ENCODE measurements around the gene POMT1. TPM values are rescaled to one million over a fixed set of nuclear protein-coding genes. Genes with fewer than 3 reads are reported as not detected.

Gene POMT1
- total RNA-seq, 1 experiment from 2014 or later = 25.6 TPM

DNA sequence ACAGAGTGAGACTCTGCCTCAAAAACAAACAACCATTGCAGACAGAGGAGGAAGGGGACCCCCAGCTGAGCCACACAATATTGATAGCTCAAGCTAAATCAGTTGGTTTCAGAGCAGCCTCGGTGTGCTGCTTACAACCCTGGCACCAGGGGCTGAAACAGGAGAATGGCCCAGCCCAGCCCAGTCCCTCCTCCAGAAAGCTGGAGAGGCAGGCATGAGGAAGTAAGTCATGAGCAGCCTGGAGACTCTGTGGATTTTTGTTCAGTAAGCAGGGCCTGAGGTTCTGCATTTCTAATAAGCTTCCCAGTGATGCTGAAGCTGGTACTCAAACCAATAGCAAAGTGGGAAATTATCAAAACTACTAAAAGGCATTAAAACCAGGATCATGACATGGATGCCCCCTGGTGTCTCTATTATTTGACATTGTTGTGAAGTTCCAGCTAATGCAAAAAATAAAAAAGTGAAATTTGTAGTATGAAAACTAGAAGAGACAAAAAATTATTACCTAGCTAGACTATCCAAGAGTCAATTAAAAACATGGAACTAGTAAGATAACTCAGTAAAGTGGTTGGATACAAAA is 56.8 kb downstream of the POMT1 start:
- DNase-seq = no peak
- peaks cover 2% of the 10 kb centered on the region; the same call in 1 of the 2 replicates for H3K4me1 ChIP-seq
- H3K4me3 ChIP-seq = no peak overlapping the region
- 0 out of 2 replicates have a peak, but pooled peaks cover 5% of the 10 kb centered on the region for H3K9me3 ChIP-seq (replicated peaks)
- no peaks in the 10 kb centered on the region for H3K36me3 ChIP-seq
- no peak overlapping the region for H3K27ac ChIP-seq
- no peaks in the 10 kb centered on the region for H3K27me3 ChIP-seq

GRCh38 chr9:131562032-131562959 is 59.6 kb downstream of the POMT1 start:
- peak in 1 of 2 experiments; percentile 32 for DNase-seq
- Histone ChIP-seq H3K4me3 (no peak overlapping the region), H3K27ac (no peak overlapping the region)

GRCh38 chr9:131565369-131565768 is 62.7 kb downstream of the POMT1 start:
- H3K27ac ChIP-seq = no peak overlapping the region
- H3K4me3 ChIP-seq = no peak overlapping the region
- no peak for DNase-seq
- H3K4me1 ChIP-seq = peaks cover 2% of the 10 kb centered on the region; the same call in 1 of the 2 replicates
- 0 out of 2 replicates have a peak, but pooled peaks cover 5% of the 10 kb centered on the region for H3K9me3 ChIP-seq (replicated peaks)
- H3K36me3 ChIP-seq = no peaks in the 10 kb centered on the region; the same call in 1 of the 2 replicates
- no peaks in the 10 kb centered on the region for H3K27me3 ChIP-seq

More at GRCh38 chr9:131562032-131562959, 59.6 kb downstream of the POMT1 start:
- no peaks in the 10 kb centered on the region for H3K27me3 ChIP-seq
- peaks cover 2% of the 10 kb centered on the region; the same call in 1 of the 2 replicates for H3K4me1 ChIP-seq
- no peaks in the 10 kb centered on the region for H3K36me3 ChIP-seq
- 0 out of 2 replicates have a peak, but pooled peaks cover 5% of the 10 kb centered on the region for H3K9me3 ChIP-seq (replicated peaks)

GRCh38 chr9:131566158-131566557 is 63.4 kb downstream of the POMT1 start:
- peaks cover 2% of the 10 kb centered on the region; the same call in 1 of the 2 replicates for H3K4me1 ChIP-seq
- no peak overlapping the region for H3K4me3 ChIP-seq
- no peak overlapping the region for H3K27ac ChIP-seq
- H3K9me3 ChIP-seq (replicated peaks) = 0 out of 2 replicates have a peak, but pooled peaks cover 3% of the 10 kb centered on the region
- DNase-seq = no peak
- no peaks in the 10 kb centered on the region for H3K27me3 ChIP-seq
- H3K36me3 ChIP-seq = peaks cover 4% of the 10 kb centered on the region; the same call in 1 of the 2 replicates

DNA sequence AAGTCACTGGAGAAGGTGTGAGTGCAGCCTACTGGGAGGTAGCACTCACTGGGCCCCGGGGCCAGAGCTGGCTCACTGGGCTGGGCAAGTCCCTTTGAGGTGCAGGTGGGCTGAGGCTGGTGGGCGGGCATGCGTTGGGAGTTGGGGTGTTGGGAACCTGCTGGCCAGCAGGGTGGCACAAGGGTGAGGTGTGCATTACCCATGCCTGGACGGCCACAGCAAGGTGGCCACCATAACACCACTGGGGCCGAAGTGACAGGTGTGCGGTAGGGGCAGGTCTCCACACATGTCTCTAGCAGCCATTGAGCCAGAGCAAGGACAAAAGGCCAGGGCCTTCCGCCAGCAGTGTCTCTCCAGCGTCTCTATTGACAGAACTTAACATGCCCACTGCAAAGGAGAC is 65.2 kb downstream of the POMT1 start:
- DNase-seq = no peak
- no peaks in the 10 kb centered on the region for H3K9me3 ChIP-seq (replicated peaks)
- no peaks in the 10 kb centered on the region for H3K4me1 ChIP-seq
- H3K27me3 ChIP-seq = no peaks in the 10 kb centered on the region
- peaks cover 4% of the 10 kb centered on the region; the same call in 1 of the 2 replicates for H3K36me3 ChIP-seq
- H3K27ac ChIP-seq = no peak overlapping the region
- H3K4me3 ChIP-seq = no peak overlapping the region

Other genes with a start within 250 kb of the POMT1 start
- 2.2 and 2.4 TPM in 2 replicates for gene FAM78A, start 226.4 kb upstream of the POMT1 start, total RNA-seq (2014; rRNA removed; shearing (Covaris generic))
- 1.8 TPM in 2 replicates for gene PLPP7, start 213.2 kb upstream of the POMT1 start, total RNA-seq (2014; rRNA removed; shearing (Covaris generic))
- gene PRRC2B, start 108.8 kb upstream of the POMT1 start, total RNA-seq (2014; rRNA removed; shearing (Covaris generic)) = 173 and 185 TPM in 2 replicates
- 49.2 and 54.3 TPM in 2 replicates for gene UCK1, start 28.3 kb downstream of the POMT1 start, total RNA-seq (2014; rRNA removed; shearing (Covaris generic))
- gene PRRT1B, start 42.6 kb downstream of the POMT1 start, total RNA-seq (2014; rRNA removed; shearing (Covaris generic)) = not detected in 2 replicates
- 78.5 and 82.0 TPM in 2 replicates for gene RAPGEF1, start 237.2 kb downstream of the POMT1 start, total RNA-seq (2014; rRNA removed; shearing (Covaris generic))

Data from SJCRH30 (cell line).